Ascending aorta (tissue), 2 donors: ENCODE results near the gene INAFM1. TPM values are rescaled to one million over a fixed set of nuclear protein-coding genes. Genes with fewer than 3 reads are reported as not detected.
"Not testable (repeated sequence)": the region's sequence is repeated elsewhere in the genome, so short reads cannot be mapped to it uniquely, and the experiment has no call there.

Source experiments
- DNase-seq, 2 donors: peaks; one replicate each; pipeline ENCODE4 v3.0.0-alpha.2; 2019; ENCODE audit warnings: low spot score in 2 of 2
- H3K27ac ChIP-seq, 2 donors: fragments of 200-600 bp; sonication (generic); one replicate each; pipeline ENCODE4 v1.5.1; 2016 to 2017; ENCODE audit warnings: mild to moderate bottlenecking in 1 of 2
- H3K27me3 ChIP-seq: fragments of 200-600 bp; sonication (generic); one replicate; pipeline ENCODE4 v1.5.1; 2017
- H3K36me3 ChIP-seq, 2 donors: fragments of 200-600 bp; sonication (generic); one replicate each; pipeline ENCODE4 v1.5.1; 2016
- H3K4me1 ChIP-seq, 2 donors: fragments of 200-600 bp; sonication (generic); one replicate each; pipeline ENCODE4 v1.5.1; 2016 to 2017; ENCODE audit warnings: mild to moderate bottlenecking in 1 of 2
- H3K4me3 ChIP-seq, 2 donors: fragments of 200-600 bp; sonication (generic); one replicate each; pipeline ENCODE4 v1.5.1; 2016 to 2017; ENCODE audit warnings: mild to moderate bottlenecking in 1 of 2
- H3K9me3 ChIP-seq, 2 donors: fragments of 200-600 bp; sonication (generic); one replicate each; pipeline ENCODE4 v1.5.1; 2016
- CTCF ChIP-seq, 3 experiments: fragments of 200-600 bp in 2 of 3; fragments of 450-650 bp in 1 of 3; sonication (generic) in 2 of 3; IDR thresholded peaks; one replicate each; pipeline ENCODE4 v1.5.1; 2016 to 2019; ENCODE audit warnings: antibody characterized with exemption in 3 of 3, mild to moderate bottlenecking in 1 of 3, moderate library complexity in 1 of 3
- intact Hi-C: fragments of 100-400 bp; cut with DNase I; formaldehyde crosslinking; loops from one replicate; pipeline ENCODE4 v1.15.1; 2023
- total RNA-seq: library from RNA; depleted of rRNA; stranded (reverse); fragments of >200 nt; gene quantifications from one replicate; pipeline ENCODE4 v1.1.0, GENCODE V29; 2016

The INAFM1 gene
- total RNA-seq, 1 donor from 2014 or later: 33.7 TPM

DNA sequence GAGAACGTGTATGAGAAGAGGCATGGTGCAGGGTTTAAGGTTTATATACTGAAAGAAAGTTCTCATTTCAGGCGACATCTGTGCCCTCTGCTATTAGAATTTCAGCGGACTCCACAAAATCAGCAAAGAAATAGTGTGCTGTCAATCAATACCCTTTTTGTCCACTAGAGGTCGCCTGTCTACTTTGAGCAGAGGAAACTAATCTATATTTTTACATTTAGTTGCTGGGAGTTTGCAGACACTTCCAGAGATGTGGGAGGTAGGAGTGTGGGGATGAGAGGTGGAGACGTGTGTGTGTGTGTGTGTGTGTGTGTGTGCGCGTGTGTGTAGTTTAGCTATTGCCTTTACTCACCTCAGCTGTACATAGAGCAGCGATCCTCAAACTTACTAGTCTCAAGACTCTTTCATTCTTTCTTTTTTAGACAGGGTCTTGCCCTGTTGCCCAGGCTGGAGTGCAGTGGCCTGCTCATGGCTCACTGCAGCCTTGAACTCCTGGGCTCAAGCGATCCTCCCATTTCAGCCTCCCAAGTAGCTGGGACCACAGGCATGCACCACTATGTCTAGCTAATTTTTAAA is 9.7 kb downstream of the INAFM1 start:
- TF ChIP-seq CTCF (IDR thresholded peaks at IDR 0.05): peak; percentile 72 to 96 (median 90)
- H3K36me3 ChIP-seq: no peaks in the 10 kb centered on the region
- H3K9me3 ChIP-seq: no peaks in the 10 kb centered on the region
- intact Hi-C loops: loop anchor here (10.0 kb wide), 1 partner anchor 410 kb away; no protein-coding TSS in a partner anchor
- no peak overlapping the region for H3K27ac ChIP-seq
- H3K4me1 ChIP-seq: peaks cover 1 to 19% of the 10 kb centered on the region in 2 donors
- no peak overlapping the region for H3K4me3 ChIP-seq
- no peaks in the 10 kb centered on the region for H3K27me3 ChIP-seq
- DNase-seq: no peak

DNA sequence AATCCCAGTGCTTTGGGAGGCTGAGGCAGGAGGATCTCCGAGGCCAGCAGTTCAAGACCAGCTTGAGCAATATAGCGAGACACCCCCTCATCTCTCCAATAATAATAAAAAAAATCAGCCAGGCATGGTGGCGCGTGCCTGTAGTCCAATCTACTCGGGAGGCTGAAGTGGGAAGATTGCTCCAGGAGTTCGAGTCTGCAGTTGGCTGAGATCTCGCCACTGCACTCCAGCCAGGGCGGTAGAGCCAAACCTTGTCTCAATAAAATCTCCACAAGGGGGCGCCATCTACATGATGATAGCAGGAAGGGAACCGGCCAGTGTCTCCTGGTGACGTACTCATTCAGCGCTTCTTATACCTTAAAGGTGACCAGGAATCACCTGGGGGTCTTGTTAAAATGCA is 21.4 kb downstream of the INAFM1 start:
- no peak overlapping the region for H3K4me3 ChIP-seq
- intact Hi-C loops: loop anchor here (1.0 kb wide), 1 partner anchor 95 kb away; no protein-coding TSS in a partner anchor
- TF ChIP-seq CTCF (IDR thresholded peaks at IDR 0.05): peak; percentile 72 to 75 (median 73)
- no peaks in the 10 kb centered on the region for H3K4me1 ChIP-seq
- H3K9me3 ChIP-seq: no peaks in the 10 kb centered on the region
- peaks cover 0 to 15% of the 10 kb centered on the region in 2 donors for H3K36me3 ChIP-seq
- peak in 1 of 2 donors; percentile 86 for DNase-seq
- H3K27ac ChIP-seq: no peak overlapping the region
- H3K27me3 ChIP-seq: no peaks in the 10 kb centered on the region

- intact Hi-C loops, DNase-seq, H3K27ac ChIP-seq, H3K36me3 ChIP-seq, H3K9me3 ChIP-seq, H3K27me3 ChIP-seq, H3K4me1 ChIP-seq, H3K4me3 ChIP-seq: not testable (repeated sequence)
Measured at GRCh38 chr19:47300867-47301266, 26.2 kb downstream of the INAFM1 start.

- intact Hi-C loops: no loop called here
- Histone ChIP-seq H3K27ac (no peak overlapping the region), H3K4me1 (peaks cover 0 to 5% of the 10 kb centered on the region in 2 donors), H3K9me3 (no peaks in the 10 kb centered on the region), H3K27me3 (no peaks in the 10 kb centered on the region), H3K36me3 (no peaks in the 10 kb centered on the region), H3K4me3 (no peak overlapping the region)
- DNase-seq: no peak
- no peak for TF ChIP-seq CTCF (IDR thresholded peaks at IDR 0.05)
Measured at GRCh38 chr19:47302249-47302648, 27.6 kb downstream of the INAFM1 start.

GRCh38 chr19:47303966-47304365 is 29.3 kb downstream of the INAFM1 start:
- no peak for DNase-seq
- H3K4me1 ChIP-seq: peaks cover under 1 to 11% of the 10 kb centered on the region in 2 donors
- no peaks in the 10 kb centered on the region for H3K36me3 ChIP-seq
- H3K9me3 ChIP-seq: no peaks in the 10 kb centered on the region
- no peak for TF ChIP-seq CTCF (IDR thresholded peaks at IDR 0.05)
- H3K27me3 ChIP-seq: no peaks in the 10 kb centered on the region
- no peak overlapping the region for H3K4me3 ChIP-seq
- no peak overlapping the region for H3K27ac ChIP-seq
- intact Hi-C loops: loop anchor here (2.0 kb wide), 1 partner anchor 45 kb away; the partner anchor contains the start of gene DHX34

DNA sequence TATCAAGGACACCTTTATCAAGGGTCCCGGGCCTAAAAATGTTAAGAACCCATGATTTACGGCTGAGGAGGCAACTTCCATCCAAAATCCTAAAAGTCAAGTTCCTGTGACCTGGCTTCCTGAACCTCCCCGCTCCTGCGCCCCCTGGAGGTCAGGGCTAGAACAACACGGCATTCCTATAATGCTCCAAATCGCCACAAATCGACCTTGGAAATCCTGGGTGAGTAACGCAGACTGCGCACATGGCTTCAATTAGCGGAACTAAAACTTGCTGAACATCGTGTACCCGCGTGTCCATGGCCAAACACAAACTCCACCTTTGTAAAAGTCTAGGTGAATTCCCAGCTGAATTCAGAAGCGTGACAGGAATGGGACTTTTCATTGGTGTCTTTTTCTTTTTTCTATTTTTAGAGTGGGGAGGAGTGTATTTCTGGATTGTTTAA is 30.6 kb downstream of the INAFM1 start:
- intact Hi-C loops: loop anchor here (2.0 kb wide), 1 partner anchor 43 kb away; the partner anchor contains the start of gene DHX34
- no peaks in the 10 kb centered on the region for H3K36me3 ChIP-seq
- no peaks in the 10 kb centered on the region for H3K9me3 ChIP-seq
- DNase-seq: peak in 1 of 2 donors; percentile 90
- no peak overlapping the region for H3K27ac ChIP-seq
- H3K27me3 ChIP-seq: no peaks in the 10 kb centered on the region
- no peak overlapping the region for H3K4me3 ChIP-seq
- peaks cover 3 to 19% of the 10 kb centered on the region in 2 donors for H3K4me1 ChIP-seq
- peak; percentile 82 to 94 (median 91) for TF ChIP-seq CTCF (IDR thresholded peaks at IDR 0.05)
